OCI-LY7 (cell line): Measurements from ENCODE around the gene ZNF688. TPM values are rescaled to one million over a fixed set of nuclear protein-coding genes. Genes with fewer than 3 reads are reported as not detected.

ENCODE experiments used
- BruUV-seq: library from RNA; stranded (reverse); fragments of 400-500 nt; replicated peaks from 2 replicates; lab custom pipeline; 2021; lab: Mats Ljungman, UMichigan
- CTCF ChIA-PET: fragments of 300-600 bp; sonication (Branson Sonifier 250); formaldehyde crosslinking; loops from one replicate; lab custom pipeline; 2022; ENCODE audit warnings: antibody characterized with exemption; ENCODE audit not compliant: unreplicated experiment; lab: Charles Lee
- POLR2A ChIA-PET: fragments of 300-600 bp; sonication (Branson Sonifier 250); formaldehyde crosslinking; loops from one replicate; lab custom pipeline; 2022; ENCODE audit warnings: antibody characterized with exemption; lab: Charles Lee
- DNase-seq: peaks from one replicate; pipeline ENCODE4 v3.0.0-alpha.2; 2015; ENCODE audit warnings: low spot score
- H2AFZ ChIP-seq: fragments of 200-600 bp; sonication (generic), shearing (Covaris generic); 2 replicates; pipeline ENCODE4 v1.6.1; 2014; ENCODE audit warnings: mild to moderate bottlenecking, antibody characterized with exemption, low read length, moderate library complexity
- H3K27ac ChIP-seq: fragments of 200-600 bp; sonication (generic); 2 replicates; pipeline ENCODE4 v1.5.1; 2014; ENCODE audit warnings: mixed run types, low read depth, mild to moderate bottlenecking, moderate library complexity, low read length, inconsistent platforms; ENCODE audit not compliant: poor library complexity, severe bottlenecking
- H3K36me3 ChIP-seq: fragments of 200-600 bp; sonication (generic); 2 replicates; pipeline ENCODE4 v1.6.1; 2014; ENCODE audit warnings: mild to moderate bottlenecking, antibody characterized with exemption, low read length, moderate library complexity, mixed read lengths; ENCODE audit not compliant: insufficient read depth
- H3K4me1 ChIP-seq: fragments of 200-600 bp; sonication (generic); 2 replicates; pipeline ENCODE4 v1.5.1; 2014; ENCODE audit warnings: mild to moderate bottlenecking, low read length; ENCODE audit not compliant: insufficient read depth, poor library complexity, severe bottlenecking
- H3K4me2 ChIP-seq: fragments of 200-600 bp; sonication (generic); 2 replicates; pipeline ENCODE4 v1.6.1; 2014; ENCODE audit warnings: mild to moderate bottlenecking, low read length
- H3K4me3 ChIP-seq: fragments of 200-600 bp; sonication (generic); 2 replicates; pipeline ENCODE4 v1.5.1; 2014; ENCODE audit warnings: mild to moderate bottlenecking, low read depth, low read length; ENCODE audit not compliant: poor library complexity, severe bottlenecking
- H3K79me2 ChIP-seq: fragments of 200-600 bp; sonication (generic); 2 replicates; pipeline ENCODE4 v1.6.1; 2016; ENCODE audit warnings: low read depth, mild to moderate bottlenecking, low read length, moderate library complexity, mixed read lengths; ENCODE audit not compliant: insufficient read depth
- H3K9me2 ChIP-seq: fragments of 200-600 bp; sonication (generic); 2 replicates; pipeline ENCODE4 v1.6.1; 2016; ENCODE audit warnings: mild to moderate bottlenecking, low read length, mixed read lengths; ENCODE audit not compliant: insufficient read depth
- H3K9me3 ChIP-seq: fragments of 200-600 bp; sonication (generic); 2 replicates; pipeline ENCODE4 v1.6.1; 2014; ENCODE audit warnings: mild to moderate bottlenecking, mixed run types, low read length, mixed read lengths
- H4K20me1 ChIP-seq: fragments of 200-600 bp; sonication (generic); 2 replicates; pipeline ENCODE4 v1.6.1; 2014; ENCODE audit warnings: mild to moderate bottlenecking, antibody characterized with exemption, low read length, moderate library complexity, mixed read lengths; ENCODE audit not compliant: insufficient read depth
- CTCF ChIP-seq: fragments of 200-600 bp; sonication (generic); conservative IDR thresholded peaks from 2 replicates; pipeline ENCODE4 v1.5.1; 2014; ENCODE audit warnings: mild to moderate bottlenecking, antibody characterized with exemption, low read length, moderate library complexity, mixed read lengths
- EZH2phosphoT487 ChIP-seq: fragments of 200-600 bp; sonication (generic); IDR thresholded peaks from 2 replicates; pipeline ENCODE4 v1.6.1; 2018; ENCODE audit warnings: low read depth, borderline replicate concordance, mild to moderate bottlenecking, mixed run types, antibody characterized with exemption, low read length, moderate library complexity, mixed read lengths
- intact Hi-C: fragments of 100-400 bp; cut with micrococcal nuclease; formaldehyde crosslinking; loops from one replicate; pipeline ENCODE4 v1.10.0; 2022; ENCODE audit not compliant: unreplicated experiment
- total RNA-seq, 2 experiments: library from RNA; depleted of rRNA in 1 of 2; stranded (reverse); fragments of >200 nt in 1 of 2; shearing (Covaris generic) in 1 of 2; gene quantifications; 2 replicates each; pipeline ENCODE4 v1.2.3, GENCODE V29; 2014 to 2022

The ZNF688 gene
- total RNA-seq, 2 experiments from 2014 or later = 15.3 to 17.5 TPM

- BruUV-seq = no TSS peak
- no peak overlapping the region for H3K27ac ChIP-seq
- POLR2A ChIA-PET = interaction anchor here (1.3 kb wide), 1 partner anchor 9 kb away, joined by 3 read pairs; no protein-coding TSS in a partner anchor
Observed at GRCh38 chr16:30566531-30566930, 5.0 kb downstream of the ZNF688 start.

DNA sequence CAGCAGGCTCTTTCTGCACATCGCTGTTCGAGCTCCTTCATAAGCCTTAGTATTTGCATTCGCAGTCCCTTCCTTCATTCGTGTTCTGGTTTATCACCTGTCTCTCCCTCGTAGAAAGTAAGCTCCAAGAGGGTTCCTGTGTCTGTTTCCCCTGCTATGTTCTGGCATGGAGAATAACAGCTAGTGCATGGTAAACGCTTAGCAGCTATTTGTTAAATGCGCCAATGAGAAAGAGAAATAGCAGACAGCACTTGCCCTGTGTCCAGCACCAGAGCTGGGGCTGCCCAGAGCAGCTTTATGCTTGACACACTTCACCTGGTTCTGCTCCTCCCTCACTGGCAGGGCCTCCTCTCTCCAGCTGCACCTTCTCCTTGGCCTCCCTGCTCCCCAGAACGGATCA lies 5.5 kb downstream of the ZNF688 start:
- ChIA-PET POLR2A (interaction anchor here (1.3 kb wide), 1 partner anchor 9 kb away, joined by 3 read pairs; no protein-coding TSS in a partner anchor), CTCF (interaction anchor here (1.5 kb wide), 1 partner anchor 63 kb away, joined by 4 read pairs; no protein-coding TSS in a partner anchor)
- Histone ChIP-seq H3K4me3 (no peak overlapping the region), H3K4me1 (peaks cover 21% of the 10 kb centered on the region), H3K79me2 (no peaks in the 10 kb centered on the region; the same call in 1 of the 2 replicates), H3K4me2 (no peak overlapping the region), H4K20me1 (no peaks in the 10 kb centered on the region), H3K9me3 (no peaks in the 10 kb centered on the region), H3K27ac (no peak overlapping the region), H3K9me2 (no peaks in the 10 kb centered on the region), H2AFZ (no peak overlapping the region), H3K36me3 (no peaks in the 10 kb centered on the region)
- no TSS peak for BruUV-seq
- intact Hi-C loops = no loop called here
- TF ChIP-seq CTCF (no peak), EZH2phosphoT487 (no peak)
- DNase-seq = no peak

More at GRCh38 chr16:30566531-30566930, 5.0 kb downstream of the ZNF688 start:
- intact Hi-C loops = no loop called here
- no peak overlapping the region for H2AFZ ChIP-seq
- no peaks in the 10 kb centered on the region for H4K20me1 ChIP-seq
- TF ChIP-seq EZH2phosphoT487 = no peak
- TF ChIP-seq CTCF = no peak
- H3K4me3 ChIP-seq = no peak overlapping the region
- H3K9me3 ChIP-seq = no peaks in the 10 kb centered on the region
- DNase-seq = no peak
- H3K79me2 ChIP-seq = no peaks in the 10 kb centered on the region; the same call in 1 of the 2 replicates
- no peaks in the 10 kb centered on the region for H3K9me2 ChIP-seq
- CTCF ChIA-PET = interaction anchor here (1.5 kb wide), 1 partner anchor 62 kb away, joined by 4 read pairs; no protein-coding TSS in a partner anchor
- H3K4me2 ChIP-seq = no peak overlapping the region
- H3K4me1 ChIP-seq = peaks cover 21% of the 10 kb centered on the region
- H3K36me3 ChIP-seq = no peaks in the 10 kb centered on the region

GRCh38 chr16:30565526-30565925 lies 6.0 kb downstream of the ZNF688 start:
- ChIA-PET CTCF (interaction anchor here (1.5 kb wide), 1 partner anchor 63 kb away, joined by 4 read pairs; no protein-coding TSS in a partner anchor), POLR2A (interaction anchor here (1.3 kb wide), 1 partner anchor 8 kb away, joined by 3 read pairs; no protein-coding TSS in a partner anchor)
- no TSS peak for BruUV-seq
- Histone ChIP-seq H3K9me2 (no peaks in the 10 kb centered on the region), H3K4me3 (no peak overlapping the region), H3K9me3 (no peaks in the 10 kb centered on the region), H4K20me1 (no peaks in the 10 kb centered on the region), H3K36me3 (no peaks in the 10 kb centered on the region), H3K79me2 (no peaks in the 10 kb centered on the region; the same call in 1 of the 2 replicates), H3K27ac (no peak overlapping the region), H3K4me2 (no peak overlapping the region), H3K4me1 (peaks cover 21% of the 10 kb centered on the region), H2AFZ (no peak overlapping the region)
- DNase-seq = no peak
- TF ChIP-seq CTCF = no peak
- no peak for TF ChIP-seq EZH2phosphoT487
- intact Hi-C loops = no loop called here
